IPS-NIHi7 (cell line): ENCODE results near the gene MFAP4.

ENCODE experiments used
- DNase-seq: peaks from one replicate; pipeline ENCODE4 v3.0.0; 2012; ENCODE audit warnings: mixed read lengths; ENCODE audit errors: extremely low spot score

MFAP4 gene

DNA sequence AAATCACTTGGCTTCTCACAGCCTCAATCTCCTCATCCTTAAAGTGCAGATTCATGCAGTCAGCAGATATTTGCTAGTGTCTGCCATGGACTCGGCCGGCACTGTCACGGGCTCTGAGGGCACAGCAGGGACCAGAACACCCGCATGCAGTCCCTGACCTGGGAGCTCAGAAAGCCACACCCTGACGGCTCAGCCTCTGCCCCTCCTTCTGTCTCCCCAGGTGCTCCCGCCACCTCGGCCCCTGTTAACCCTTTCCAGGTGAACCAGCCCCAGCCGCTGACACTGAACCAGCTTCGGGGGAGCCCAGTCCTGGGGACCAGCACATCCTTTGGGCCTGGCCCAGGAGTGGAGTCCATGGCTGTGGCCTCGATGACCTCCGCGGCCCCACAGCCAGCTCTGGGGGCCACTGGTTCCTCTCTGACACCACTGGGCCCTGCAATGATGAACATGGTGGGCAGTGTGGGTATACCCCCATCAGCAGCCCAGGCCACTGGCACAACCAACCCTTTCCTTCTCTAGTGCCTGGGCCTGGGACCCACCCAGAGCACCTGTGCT lies 53.2 kb downstream of the MFAP4 start:
- no peak for DNase-seq
